Testis (tissue), 3 donors: Measurements from ENCODE around the gene KDM6B. TPM values are rescaled to one million over a fixed set of nuclear protein-coding genes. Genes with fewer than 3 reads are reported as not detected.
A peak's percentile ranks its signal among the peaks of the same experiment; 100 is the strongest.

Source experiments
- DNase-seq: peaks from one replicate; pipeline ENCODE4 v3.0.0-alpha.2; 2019
- H3K27ac ChIP-seq, 2 donors: fragments of 200-600 bp; sonication (generic); one replicate each; pipeline ENCODE4 v1.5.1; 2019
- H3K27me3 ChIP-seq: fragments of 200-600 bp; sonication (generic); one replicate; pipeline ENCODE4 v1.5.1; 2019
- H3K36me3 ChIP-seq: fragments of 200-600 bp; sonication (generic); one replicate; pipeline ENCODE4 v1.5.1; 2017; ENCODE audit warnings: low read depth; ENCODE audit errors: missing control alignments
- H3K4me1 ChIP-seq: fragments of 200-600 bp; sonication (generic); one replicate; pipeline ENCODE4 v1.5.1; 2019
- H3K4me3 ChIP-seq, 2 donors: fragments of 200-600 bp; sonication (generic); one replicate each; pipeline ENCODE4 v1.5.1; 2017 to 2019
- H3K9me3 ChIP-seq: fragments of 200-600 bp; sonication (generic); one replicate; pipeline ENCODE4 v1.5.1; 2017
- POLR2A ChIP-seq: fragments of 450-650 bp; IDR thresholded peaks from one replicate; pipeline ENCODE4 v1.6.1; 2017; ENCODE audit warnings: antibody characterized with exemption, mild to moderate bottlenecking, moderate library complexity
- WGBS, 2 donors: methylation state at CpG; one replicate each; pipeline ENCODE4 v1.1.5; 2018; 5-methylcytosine and 5-hydroxymethylcytosine counted together
- intact Hi-C: fragments of 100-400 bp; cut with DNase I; formaldehyde crosslinking; loops from one replicate; pipeline ENCODE4 v1.15.1; 2023; ENCODE audit warnings: low total_unique reads
- polyA plus RNA-seq: library from polyadenylated mRNA; stranded (reverse); fragments of 350-450 nt; fragmentation: Illumina TruSeq; extraction: RNeasy Lipid Tissue Mini Kit (QIAGEN cat#74804); gene quantifications from one replicate; pipeline ENCODE4 v1.2.3, GENCODE V29; 2014; ENCODE audit warnings: low read depth, low replicate concordance; ENCODE audit not compliant: insufficient read depth
- total RNA-seq, 2 donors: library from RNA; depleted of rRNA; stranded (reverse); fragments of >200 nt; gene quantifications; one replicate each; pipeline ENCODE4 v1.2.3, GENCODE V29; 2016
- TF ChIP-seq, protein P1 (sequence below), 3 experiments: fragments of 450-650 bp in 2 of 3; fragments of 200-600 bp in 1 of 3; sonication (generic) in 1 of 3; IDR thresholded peaks; one replicate each; pipeline ENCODE4 v1.5.1; 2016 to 2019; ENCODE audit warnings: antibody characterized with exemption in 3 of 3, mild to moderate bottlenecking in 2 of 3, moderate library complexity in 1 of 3

The KDM6B gene
- total and polyA plus RNA-seq, 3 donors from 2014 or later = 27.8 to 41.8 (median 38.0) TPM

- Histone ChIP-seq H3K9me3 (no peaks in the 10 kb centered on the region), H3K27me3 (no peaks in the 10 kb centered on the region), H3K4me1 (peaks cover 23% of the 10 kb centered on the region), H3K36me3 (no peaks in the 10 kb centered on the region), H3K27ac (no peak overlapping the region), H3K4me3 (no peak overlapping the region)
- intact Hi-C loops = no loop called here
- 56 to 65% methylated on average over 21 of the region's 21 CpGs for WGBS, 2 donors
- DNase-seq = no peak
- TF ChIP-seq, protein P1, sequence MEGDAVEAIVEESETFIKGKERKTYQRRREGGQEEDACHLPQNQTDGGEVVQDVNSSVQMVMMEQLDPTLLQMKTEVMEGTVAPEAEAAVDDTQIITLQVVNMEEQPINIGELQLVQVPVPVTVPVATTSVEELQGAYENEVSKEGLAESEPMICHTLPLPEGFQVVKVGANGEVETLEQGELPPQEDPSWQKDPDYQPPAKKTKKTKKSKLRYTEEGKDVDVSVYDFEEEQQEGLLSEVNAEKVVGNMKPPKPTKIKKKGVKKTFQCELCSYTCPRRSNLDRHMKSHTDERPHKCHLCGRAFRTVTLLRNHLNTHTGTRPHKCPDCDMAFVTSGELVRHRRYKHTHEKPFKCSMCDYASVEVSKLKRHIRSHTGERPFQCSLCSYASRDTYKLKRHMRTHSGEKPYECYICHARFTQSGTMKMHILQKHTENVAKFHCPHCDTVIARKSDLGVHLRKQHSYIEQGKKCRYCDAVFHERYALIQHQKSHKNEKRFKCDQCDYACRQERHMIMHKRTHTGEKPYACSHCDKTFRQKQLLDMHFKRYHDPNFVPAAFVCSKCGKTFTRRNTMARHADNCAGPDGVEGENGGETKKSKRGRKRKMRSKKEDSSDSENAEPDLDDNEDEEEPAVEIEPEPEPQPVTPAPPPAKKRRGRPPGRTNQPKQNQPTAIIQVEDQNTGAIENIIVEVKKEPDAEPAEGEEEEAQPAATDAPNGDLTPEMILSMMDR (IDR thresholded peaks at IDR 0.05) = no peak
- no peak for TF ChIP-seq POLR2A
These were observed 19.6 kb downstream of the KDM6B start for GRCh38 chr17:7853691-7854038.

DNA sequence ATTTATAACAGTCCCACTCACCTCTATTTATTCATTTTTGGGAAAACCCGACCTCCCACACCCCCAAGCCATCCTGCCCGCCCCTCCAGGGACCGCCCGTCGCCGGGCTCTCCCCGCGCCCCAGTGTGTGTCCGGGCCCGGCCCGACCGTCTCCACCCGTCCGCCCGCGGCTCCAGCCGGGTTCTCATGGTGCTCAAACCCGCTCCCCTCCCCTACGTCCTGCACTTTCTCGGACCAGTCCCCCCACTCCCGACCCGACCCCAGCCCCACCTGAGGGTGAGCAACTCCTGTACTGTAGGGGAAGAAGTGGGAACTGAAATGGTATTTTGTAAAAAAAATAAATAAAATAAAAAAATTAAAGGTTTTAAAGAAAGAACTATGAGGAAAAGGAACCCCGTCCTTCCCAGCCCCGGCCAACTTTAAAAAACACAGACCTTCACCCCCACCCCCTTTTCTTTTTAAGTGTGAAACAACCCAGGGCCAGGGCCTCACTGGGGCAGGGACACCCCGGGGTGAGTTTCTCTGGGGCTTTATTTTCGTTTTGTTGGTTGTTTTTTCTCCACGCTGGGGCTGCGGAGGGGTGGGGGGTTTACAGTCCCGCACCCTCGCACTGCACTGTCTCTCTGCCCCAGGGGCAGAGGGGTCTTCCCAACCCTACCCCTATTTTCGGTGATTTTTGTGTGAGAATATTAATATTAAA, 20.2 kb downstream of the KDM6B start:
- WGBS, 2 donors = 58% methylated on average over 31 of the region's 31 CpGs
- Histone ChIP-seq H3K27ac (no peak overlapping the region), H3K4me3 (no peak overlapping the region), H3K27me3 (no peaks in the 10 kb centered on the region), H3K9me3 (no peaks in the 10 kb centered on the region), H3K36me3 (no peaks in the 10 kb centered on the region), H3K4me1 (peaks cover 26% of the 10 kb centered on the region)
- no peak for TF ChIP-seq POLR2A
- TF ChIP-seq, protein P1 (IDR thresholded peaks at IDR 0.05) = no peak
- DNase-seq = no peak
- intact Hi-C loops = no loop called here

DNA sequence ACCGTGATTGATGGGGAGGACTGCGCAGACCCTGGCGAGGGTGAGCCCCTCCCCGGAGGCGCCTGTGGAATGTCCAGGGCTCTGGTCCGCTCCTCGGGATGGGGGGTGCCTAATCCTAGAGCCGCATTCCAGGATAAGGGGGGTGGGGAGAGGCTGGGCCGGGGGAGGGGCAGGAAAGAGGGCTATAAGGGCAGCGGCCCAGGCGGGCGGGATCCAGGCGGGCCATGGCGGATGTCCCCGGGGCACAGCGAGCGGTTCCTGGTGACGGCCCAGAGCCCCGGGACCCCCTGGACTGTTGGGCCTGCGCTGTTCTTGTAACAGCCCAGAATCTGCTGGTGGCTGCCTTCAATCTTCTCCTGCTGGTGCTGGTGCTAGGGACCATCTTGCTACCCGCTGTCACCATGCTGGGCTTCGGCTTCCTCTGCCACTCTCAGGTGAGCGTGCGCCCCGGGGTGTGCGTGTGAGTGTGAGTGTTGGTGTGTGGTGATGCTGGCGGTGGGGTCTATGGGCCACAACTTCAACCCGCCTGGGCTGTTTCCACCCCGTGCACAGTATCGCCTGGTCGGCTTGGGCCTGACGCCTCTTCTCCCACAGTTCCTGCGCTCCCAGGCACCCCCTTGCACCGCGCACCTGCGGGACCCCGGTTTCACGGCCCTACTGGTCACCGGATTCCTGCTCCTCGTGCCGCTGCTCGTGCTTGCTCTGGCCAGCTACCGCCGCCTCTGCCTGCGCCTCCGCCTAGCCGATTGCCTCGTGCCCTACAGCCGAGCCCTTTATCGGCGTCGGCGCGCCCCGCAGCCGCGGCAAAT, 21.0 kb downstream of the KDM6B start, which contains the start of gene TMEM88:
Gene TMEM88, plus strand, starts transcription at position 216 of the 809 bp plus-strand sequence. Its CDS starts 9 bp downstream, at position 225.
- Histone ChIP-seq H3K4me3 (peak within 1 kb of the TSS in 1 of 2 donors; percentile 66), H3K9me3 (no peaks in the 10 kb centered on the region), H3K27ac (peak within 1 kb of the TSS; percentile 84 to 98), H3K4me1 (peaks cover 26% of the 10 kb centered on the region), H3K27me3 (no peaks in the 10 kb centered on the region), H3K36me3 (no peaks in the 10 kb centered on the region)
- intact Hi-C loops = no loop called here
- 50 to 58% methylated on average over 26 to 55 of the region's 57 CpGs for WGBS, 2 donors
- no peak for DNase-seq
- TF ChIP-seq, protein P1 (IDR thresholded peaks at IDR 0.05) = no peak
- TF ChIP-seq POLR2A = no peak

DNA sequence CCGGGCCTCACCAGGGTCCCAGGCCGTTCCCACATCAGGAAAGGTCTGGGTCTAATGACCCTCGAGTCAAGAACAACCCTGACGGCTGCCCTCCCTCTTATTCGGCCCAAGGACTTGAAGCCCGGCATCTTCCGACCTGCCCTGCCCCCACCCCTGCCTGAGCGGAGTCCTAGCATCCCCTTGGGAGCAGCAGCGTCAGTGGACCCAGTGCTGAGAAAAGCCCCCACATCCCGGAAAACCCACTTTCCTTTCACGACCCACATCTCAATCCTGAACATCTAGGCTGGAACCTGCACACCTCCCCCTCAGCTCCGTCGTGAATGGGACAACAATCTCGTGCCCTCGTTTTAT, 21.6 kb downstream of the KDM6B start:
- H3K27ac ChIP-seq = peak overlapping the region; percentile 84 to 98
- peaks cover 26% of the 10 kb centered on the region for H3K4me1 ChIP-seq
- no peaks in the 10 kb centered on the region for H3K9me3 ChIP-seq
- intact Hi-C loops = no loop called here
- peak overlapping the region in 1 of 2 donors; percentile 66 for H3K4me3 ChIP-seq
- no peak for TF ChIP-seq POLR2A
- TF ChIP-seq, protein P1 (IDR thresholded peaks at IDR 0.05) = no peak
- no peaks in the 10 kb centered on the region for H3K36me3 ChIP-seq
- WGBS, 2 donors = 26 to 30% methylated on average over 11 to 15 of the region's 15 CpGs
- no peaks in the 10 kb centered on the region for H3K27me3 ChIP-seq
- DNase-seq = no peak
